GM19468 (cell line): ENCODE measurements around the gene GAL3ST2.

Experiments used
- ATAC-seq: cut with Tn5 transposase; IDR thresholded peaks from one replicate; pipeline ENCODE4 v1.9.1; 2021; ENCODE audit warnings: mild to moderate bottlenecking, moderate library complexity, moderate number of reproducible peaks; ENCODE audit not compliant: unreplicated experiment; ENCODE audit errors: extremely low read depth

GAL3ST2 gene

DNA sequence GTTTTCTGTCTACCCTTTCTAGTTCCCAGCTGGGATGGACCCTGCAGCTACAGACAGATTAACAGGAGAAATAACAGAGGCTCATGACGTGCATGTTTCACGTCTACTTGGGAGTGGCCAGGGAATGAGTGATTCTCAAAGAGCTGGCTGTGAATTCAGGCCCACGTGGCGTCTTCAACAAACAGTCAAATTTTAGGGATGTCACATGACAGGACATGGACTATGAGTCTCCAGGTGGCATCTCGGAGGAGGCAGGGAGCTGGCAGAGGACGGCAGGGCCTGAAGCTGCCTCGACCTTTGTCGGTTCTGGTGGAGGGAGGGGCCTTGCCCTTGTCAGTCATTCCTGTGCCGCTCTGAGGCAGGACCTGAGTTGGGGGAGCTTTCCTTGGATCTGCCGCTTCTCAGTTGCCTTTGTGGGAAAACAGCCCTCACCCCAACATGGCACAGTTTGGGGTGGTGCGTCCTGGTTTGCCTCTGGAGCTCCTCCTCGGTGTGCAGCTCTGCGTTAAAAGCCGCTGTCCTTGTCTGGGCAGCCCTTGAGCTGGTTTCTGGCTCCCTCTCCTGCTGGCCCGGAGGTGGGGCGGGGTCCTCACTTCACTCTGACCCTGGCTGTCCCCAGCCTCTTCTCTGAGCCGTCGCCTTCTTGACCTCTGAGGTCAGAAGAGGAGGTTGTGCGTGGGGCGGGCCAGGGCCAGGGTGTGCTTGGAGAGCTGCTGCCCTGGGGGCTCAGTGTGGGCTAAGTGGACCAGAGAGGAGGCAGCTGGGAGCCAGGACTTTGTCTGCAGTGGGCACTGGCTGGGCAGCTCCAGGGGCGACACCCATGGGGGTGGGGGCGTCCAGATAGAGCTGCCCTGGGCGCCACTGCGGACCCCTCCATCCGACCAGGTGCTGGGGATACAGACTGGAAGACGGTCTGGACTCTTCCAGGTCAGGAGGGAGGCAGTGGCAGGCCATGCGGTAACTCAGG is 12.1 kb upstream of the GAL3ST2 start:
- ATAC-seq, result no peak

- ATAC-seq, result no peak
Observed at GRCh38 chr2:241767464-241768250, 9.0 kb upstream of the GAL3ST2 start.

- ATAC-seq, result no peak
Observed at GRCh38 chr2:241768251-241768711, 8.3 kb upstream of the GAL3ST2 start.

- no peak for ATAC-seq
Observed at GRCh38 chr2:241768850-241769249, 7.8 kb upstream of the GAL3ST2 start.

DNA sequence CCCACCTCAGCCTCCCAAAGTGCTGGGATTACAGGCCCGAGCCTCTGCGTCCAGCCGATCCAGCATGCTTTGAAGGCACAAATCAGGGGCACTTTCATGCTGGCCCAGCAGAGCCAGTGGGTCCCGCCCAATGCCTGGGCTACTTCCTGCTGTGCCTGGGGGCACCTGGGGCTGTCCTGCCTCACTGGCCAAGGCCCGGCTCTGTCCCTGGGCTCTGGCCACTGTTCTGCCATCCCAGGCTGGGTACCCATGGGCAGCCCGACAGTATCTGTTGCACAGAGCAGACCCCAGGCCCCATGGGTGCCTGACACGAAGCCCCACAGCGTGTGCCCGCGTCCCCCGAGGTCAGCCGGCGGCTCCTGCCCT is 6.8 kb upstream of the GAL3ST2 start:
- ATAC-seq, result no peak

DNA sequence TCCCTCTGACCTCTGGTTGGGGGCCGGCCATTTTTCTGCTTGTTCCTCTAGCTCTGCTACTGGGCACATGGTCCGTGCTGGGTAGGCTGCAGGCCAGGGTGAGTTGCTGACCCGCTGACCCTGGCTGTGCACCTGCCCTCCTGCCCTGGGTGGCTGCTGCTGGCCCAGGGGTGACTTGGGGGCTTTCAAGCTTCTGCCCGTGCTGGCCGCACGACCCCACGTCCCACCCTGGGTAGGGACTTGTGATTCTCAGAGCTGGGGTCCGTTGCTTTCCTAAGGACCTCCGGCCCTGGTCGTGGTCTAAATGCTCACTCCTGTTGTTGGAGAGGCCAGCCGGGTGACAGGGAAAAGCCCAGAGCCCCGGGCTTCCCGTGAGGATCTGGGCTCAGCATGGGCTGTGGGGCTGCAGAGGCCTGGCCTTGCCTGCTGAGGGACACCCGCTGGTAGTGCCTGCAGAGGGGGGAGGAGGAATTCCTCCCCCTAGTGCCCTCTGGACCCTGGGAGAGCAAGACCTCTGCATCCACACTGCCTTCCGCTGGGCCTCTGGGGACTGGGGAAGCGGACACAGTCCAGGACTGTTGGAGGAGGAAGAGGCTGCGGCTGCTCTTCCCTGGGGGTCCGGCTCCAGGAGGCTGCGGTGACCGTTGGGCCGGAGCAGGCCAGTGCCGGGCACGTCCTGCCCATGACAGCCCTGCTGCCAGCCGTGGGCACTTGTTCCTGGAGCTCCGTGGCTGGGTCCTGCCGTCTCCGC is 6.3 kb upstream of the GAL3ST2 start:
- no peak for ATAC-seq

DNA sequence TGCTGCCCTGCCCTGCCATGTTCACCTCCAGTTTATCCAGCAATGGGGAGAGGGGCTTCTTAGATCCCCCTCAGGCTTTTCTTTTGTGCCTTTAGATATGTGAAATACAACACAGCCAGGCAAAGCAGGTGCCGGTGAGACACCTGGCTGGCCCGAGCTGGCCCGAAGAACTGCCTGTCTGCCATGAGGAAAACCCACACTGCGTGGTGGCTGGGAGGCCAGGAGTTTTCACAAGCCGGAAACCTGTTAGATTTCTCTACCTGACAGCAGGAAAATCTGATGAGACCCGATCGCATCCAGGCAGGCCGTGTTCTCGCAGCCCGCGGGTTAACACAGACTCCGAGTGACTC is 5.7 kb upstream of the GAL3ST2 start:
- ATAC-seq, result no peak

- ATAC-seq, result no peak
Observed at GRCh38 chr2:241771286-241772062, 5.1 kb upstream of the GAL3ST2 start.

GRCh38 chr2:241772063-241772499 is 4.5 kb upstream of the GAL3ST2 start:
- ATAC-seq, result no peak

DNA sequence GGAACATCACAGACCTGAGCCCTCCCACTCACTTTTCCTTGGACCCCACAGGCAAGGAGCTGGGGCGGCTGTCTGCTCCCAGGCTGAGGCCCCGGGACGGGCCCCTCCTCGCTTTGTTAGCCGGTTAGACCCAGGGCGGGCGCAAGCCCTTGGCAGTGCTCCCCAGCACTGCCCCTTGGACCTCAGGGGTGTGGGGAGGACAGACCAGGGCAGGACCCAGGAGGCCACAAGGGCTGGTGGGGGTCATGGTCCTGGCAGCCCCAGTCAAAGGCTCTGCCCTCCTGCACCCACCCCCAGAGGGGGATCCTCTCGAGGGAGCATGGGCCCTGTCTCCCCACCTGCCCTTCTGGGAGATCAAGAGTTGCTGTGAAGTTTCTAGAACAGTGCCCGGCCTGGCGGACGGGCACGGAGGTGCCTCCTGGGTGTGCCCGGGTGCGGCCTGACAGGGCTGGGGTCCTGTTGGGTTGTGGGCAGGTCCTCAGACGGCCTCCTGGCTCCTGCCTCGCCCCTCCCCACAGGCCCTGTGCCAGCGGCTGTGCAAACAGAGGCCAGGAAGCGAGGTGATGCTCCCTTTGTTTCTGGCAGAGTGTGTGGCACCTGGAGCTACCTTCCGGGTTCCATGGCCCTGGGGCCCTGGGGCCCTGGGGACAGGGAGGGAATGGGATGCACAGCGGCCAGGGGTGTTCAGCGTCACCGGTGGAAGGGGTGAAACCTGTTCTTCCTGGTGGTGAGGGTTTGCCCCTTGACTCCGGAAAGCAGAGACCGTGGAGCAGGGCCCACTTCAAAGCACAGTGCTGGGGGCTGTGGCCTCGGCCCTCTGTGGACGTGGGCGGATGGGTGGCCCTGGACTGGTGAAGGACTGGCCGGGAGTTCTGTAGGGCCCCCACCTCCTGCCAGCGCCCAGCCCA is 2.9 kb upstream of the GAL3ST2 start:
- no peak for ATAC-seq

DNA sequence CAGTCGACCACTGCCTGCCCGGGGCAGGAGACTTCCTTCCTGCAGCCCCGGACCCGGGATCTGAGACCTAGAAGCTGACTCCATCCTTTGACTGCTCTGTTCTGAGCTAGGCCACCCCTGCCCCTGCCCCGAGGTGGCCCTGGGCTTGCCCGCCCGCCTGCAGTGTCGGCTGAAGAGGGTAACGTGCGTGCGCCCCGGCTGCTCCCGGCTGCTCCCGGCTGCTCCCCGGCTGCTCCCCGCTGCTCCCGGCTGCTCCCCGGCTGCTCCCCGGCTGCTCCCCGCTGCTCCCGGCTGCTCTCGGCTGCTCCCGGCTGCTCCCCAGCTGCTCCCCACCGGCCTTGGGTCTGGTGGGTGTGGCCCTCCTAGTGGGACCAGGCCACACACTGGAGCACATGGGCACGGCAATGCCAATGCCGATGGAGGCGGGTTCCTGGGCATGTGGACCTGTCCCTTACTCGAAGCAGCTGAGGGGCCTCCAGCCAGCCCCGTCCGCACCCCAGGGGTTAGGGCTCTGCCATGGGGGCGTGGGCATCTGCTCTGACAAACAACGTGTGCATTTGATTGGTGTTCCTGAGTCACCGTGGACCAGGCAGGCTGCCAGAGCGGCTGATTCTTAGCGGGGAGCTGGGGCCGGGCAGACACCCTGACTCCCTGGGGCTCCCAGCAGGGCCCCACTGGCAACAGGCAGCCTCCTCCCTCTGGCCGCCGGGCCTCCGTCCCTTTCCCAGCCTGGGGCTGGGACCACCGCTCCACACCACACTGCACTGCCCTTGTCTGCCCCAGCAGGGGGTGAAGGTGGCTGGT is 2.0 kb upstream of the GAL3ST2 start:
- ATAC-seq, result no peak

GRCh38 chr2:241775223-241776177 is 1.1 kb upstream of the GAL3ST2 start:
- no peak for ATAC-seq

GRCh38 chr2:241777170-241777685 is 606 bp downstream of the GAL3ST2 start:
- ATAC-seq, result no peak

DNA sequence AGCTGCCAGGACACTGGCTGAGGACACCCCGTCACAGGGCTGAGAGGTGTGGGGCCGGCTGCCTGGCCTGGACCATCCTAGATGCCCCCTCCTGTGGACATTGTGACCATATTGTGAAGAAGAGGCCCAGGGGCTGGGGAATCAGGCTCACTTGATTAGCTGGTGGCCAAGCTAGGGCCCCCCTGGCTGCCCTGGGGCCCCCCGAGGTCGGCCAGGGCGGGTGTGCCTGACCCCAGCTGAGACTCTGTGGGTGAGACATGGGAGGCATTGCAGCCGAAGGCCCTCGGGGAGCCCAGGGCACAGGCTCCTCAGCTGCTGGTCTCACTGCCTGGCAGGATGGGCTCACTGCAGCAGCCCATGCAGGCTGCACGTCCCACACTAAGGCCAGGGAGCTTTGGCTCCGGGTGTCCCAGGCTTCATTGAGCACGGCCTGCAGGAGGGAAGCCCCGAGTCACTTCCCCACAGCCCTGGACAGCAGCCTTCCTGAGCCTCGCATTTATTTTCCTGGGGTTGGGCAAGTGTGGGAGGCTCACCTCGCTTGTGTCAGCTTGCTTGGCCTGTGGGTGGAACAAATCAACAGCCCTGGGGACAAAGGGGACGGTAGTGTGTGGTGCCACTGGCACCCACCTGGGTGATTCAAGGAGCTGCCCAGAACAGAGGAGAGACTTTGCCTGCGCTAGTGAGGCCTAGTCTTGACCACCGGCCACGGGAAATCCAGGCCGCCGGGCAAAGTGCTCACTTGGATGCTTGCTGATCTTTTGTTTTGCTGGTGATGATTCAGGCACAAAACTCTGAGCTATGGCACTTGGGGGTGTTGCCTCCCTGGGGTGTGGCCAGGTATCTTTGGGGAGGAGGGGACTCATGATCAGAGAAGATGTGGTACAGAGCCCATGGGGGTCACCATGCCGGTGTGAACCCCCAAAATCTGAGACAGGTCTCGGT is 1.3 kb downstream of the GAL3ST2 start:
- no peak for ATAC-seq

DNA sequence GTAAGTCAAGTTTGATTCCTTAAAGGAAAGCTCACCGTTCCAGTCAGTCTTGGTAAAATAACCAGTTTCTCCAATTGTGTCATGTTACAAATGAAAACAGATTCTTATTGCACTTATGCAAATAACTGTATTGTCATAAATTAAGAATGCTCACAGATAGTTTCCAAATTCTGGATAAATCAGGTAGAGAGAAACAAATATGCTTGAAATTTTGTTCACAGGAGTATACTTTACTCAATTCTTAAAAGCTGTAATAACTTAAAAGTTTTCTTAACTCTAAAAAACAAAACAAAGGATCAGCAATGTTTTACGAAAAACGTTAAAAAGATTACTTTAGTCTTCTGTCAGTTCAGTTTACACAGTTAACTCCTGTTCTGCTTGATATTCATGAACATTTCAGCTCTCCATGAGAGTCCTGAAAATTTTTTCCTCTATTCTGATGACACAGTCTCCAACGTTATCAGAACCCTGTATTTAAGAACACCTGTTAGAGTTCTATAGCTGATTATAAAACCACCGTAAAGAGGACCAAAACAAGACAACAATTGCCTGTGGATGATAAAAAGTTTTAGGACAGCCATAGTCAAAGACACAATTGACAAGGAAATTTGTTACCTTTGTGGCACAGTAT is 4.4 kb downstream of the GAL3ST2 start:
- no peak for ATAC-seq
